ENCODE data around the gene DPP4.

DPP4 gene

DNA sequence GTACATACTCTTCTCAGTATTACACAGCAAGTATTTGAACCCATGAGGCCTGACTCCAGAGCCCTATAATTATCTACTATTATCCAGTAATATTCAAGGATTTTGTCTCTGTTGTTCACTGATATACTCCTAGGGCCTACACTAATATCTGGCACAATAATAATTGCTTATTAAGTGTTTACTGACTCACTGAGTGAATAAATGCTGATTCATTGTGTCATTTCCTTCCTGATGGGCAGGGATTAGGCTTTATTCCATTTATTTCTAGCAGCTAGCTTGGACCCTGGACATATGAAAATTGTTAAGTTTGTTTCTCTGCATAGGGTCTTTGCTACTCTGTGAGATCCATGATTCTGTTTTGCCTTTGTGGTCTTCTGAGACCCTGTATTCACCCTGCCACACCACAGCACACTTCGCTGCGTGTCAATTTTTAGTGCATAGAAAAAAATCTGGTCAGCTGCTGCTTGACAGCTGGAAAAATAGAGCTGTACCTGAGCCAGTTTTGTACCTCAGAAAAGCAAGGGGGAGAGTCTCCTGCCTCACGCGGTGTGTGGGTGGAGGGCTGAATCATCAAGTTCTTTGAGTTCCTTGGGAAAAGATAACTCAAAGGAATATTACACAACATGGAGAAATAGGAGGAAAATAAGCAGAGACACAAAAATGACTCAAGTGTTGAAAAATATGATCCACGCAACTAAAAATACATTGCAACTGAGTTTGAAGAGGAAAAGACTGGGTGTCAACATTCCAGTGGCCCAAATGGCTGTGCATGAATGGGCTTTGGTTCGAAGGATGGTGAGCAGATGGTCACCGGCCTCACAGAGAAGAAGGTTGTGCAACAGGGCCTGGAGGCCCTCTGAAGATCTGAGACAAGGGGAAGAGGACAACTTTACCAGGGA is 18.9 kb upstream of the DPP4 start:
- Mint-ChIP-seq H3K4me1 (peaks cover 14% of the 10 kb centered on the region), H3K27ac (no peak overlapping the region), H3K4me3 (no peak overlapping the region), H3K9me3 (no peaks in the 10 kb centered on the region), H3K27me3 (no peaks in the 10 kb centered on the region)
- ATAC-seq (no peak), DNase-seq (no peak)

DNA sequence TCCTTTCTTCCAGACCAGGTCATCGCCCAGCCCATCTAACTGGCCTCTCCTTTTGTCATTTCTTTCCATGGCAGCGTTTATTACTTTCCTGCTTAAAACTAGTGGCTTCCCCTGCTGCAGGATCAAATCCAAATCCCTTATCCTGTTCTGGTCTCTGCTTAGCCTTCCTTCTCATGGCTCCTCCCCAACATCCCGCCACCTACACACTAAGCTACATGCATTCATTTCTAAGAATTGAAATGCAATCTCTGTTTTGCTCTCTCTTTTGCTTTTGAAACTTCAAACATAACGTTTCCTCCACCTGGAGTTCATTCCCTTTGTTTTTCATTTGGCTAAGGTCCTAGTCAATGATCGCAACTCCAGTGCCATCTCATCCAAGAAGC is 18.0 kb upstream of the DPP4 start:
- no peak for DNase-seq
- H3K9me3 Mint-ChIP-seq, result no peaks in the 10 kb centered on the region
- no peak overlapping the region for H3K27ac Mint-ChIP-seq
- no peaks in the 10 kb centered on the region for H3K27me3 Mint-ChIP-seq
- H3K4me3 Mint-ChIP-seq, result no peak overlapping the region
- peaks cover 10% of the 10 kb centered on the region for H3K4me1 Mint-ChIP-seq
- ATAC-seq, result no peak

DNA sequence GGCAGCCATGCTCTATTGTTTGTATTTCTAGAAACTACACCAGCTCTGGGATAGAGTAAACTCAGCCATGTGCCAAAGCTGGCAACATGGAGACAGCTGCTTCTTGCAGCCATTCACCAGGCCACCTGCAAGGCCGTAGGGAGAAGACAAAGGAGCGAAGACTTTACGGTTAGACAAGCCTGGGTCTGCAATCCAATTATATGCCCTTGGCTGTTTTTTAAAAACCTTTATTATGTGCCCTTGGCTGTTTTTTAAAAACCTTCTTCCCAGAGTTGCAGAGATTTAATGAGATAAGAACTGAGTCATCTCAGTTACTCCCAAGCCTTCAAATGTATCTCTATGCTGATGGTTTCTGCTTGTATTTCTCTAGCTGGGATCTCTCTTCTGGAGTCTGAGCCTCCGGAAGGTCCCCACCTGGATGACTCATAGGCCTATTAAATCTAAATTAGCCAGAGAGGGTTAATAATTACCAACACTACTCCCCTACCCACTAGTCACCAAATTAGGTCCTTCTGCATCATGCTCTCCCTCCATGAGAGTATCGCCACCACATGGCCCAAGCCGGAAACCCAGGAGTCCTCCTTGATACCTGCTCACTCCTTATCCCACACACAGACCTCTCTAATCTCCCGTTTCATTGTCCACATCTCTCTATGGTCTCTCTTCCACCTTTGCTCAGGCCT is 17.5 kb upstream of the DPP4 start:
- no peak overlapping the region for H3K27ac Mint-ChIP-seq
- H3K9me3 Mint-ChIP-seq, result no peaks in the 10 kb centered on the region
- no peak for ATAC-seq
- no peaks in the 10 kb centered on the region for H3K27me3 Mint-ChIP-seq
- no peak overlapping the region for H3K4me3 Mint-ChIP-seq
- no peak for DNase-seq
- peaks cover 10% of the 10 kb centered on the region for H3K4me1 Mint-ChIP-seq

DNA sequence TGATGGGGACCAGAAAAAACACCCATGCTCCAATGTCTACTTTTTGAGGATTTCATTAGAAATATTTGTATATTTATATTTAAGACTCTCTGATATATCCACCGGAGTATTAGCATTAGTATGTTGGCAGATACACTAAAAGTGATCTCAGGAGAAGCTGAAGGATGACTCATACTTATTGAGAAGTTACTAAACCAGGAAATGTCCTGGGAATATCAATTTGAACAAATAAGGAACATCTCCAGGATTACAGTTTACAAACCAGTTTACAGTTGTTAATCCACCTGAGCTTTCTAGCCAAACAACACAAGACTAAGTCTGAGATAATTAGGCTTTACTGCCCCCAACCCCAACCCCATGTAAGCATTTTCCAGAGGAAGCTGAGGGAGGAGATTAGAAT is 16.1 kb upstream of the DPP4 start:
- Mint-ChIP-seq H3K9me3 (no peaks in the 10 kb centered on the region), H3K4me3 (no peak overlapping the region), H3K27me3 (no peaks in the 10 kb centered on the region), H3K4me1 (peaks cover 10% of the 10 kb centered on the region), H3K27ac (no peak overlapping the region)
- no peak for ATAC-seq
- no peak for DNase-seq

DNA sequence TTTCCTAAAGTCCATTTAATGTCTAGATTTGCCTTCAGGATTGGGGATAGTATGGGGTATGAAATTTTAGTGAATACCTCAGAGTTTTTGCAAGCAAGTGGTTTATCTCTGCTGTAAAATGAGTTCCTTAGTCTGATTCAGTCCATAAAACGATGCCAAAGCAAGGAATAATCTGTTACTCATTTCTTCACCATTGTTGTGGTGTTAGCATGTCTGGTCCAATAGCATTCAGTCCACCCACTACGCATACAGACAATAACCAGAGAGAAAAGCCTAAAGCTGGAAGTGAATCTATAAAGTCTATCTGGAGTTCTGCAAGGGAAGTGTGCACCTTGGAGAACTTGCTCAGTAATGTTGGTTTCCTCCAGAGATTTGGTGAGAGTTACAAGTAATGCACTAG is 12.9 kb upstream of the DPP4 start:
- DNase-seq, result no peak
- no peak overlapping the region for H3K4me3 Mint-ChIP-seq
- H3K4me1 Mint-ChIP-seq, result peaks cover 4% of the 10 kb centered on the region
- H3K27me3 Mint-ChIP-seq, result no peaks in the 10 kb centered on the region
- ATAC-seq, result no peak
- no peak overlapping the region for H3K27ac Mint-ChIP-seq
- H3K9me3 Mint-ChIP-seq, result no peaks in the 10 kb centered on the region

DNA sequence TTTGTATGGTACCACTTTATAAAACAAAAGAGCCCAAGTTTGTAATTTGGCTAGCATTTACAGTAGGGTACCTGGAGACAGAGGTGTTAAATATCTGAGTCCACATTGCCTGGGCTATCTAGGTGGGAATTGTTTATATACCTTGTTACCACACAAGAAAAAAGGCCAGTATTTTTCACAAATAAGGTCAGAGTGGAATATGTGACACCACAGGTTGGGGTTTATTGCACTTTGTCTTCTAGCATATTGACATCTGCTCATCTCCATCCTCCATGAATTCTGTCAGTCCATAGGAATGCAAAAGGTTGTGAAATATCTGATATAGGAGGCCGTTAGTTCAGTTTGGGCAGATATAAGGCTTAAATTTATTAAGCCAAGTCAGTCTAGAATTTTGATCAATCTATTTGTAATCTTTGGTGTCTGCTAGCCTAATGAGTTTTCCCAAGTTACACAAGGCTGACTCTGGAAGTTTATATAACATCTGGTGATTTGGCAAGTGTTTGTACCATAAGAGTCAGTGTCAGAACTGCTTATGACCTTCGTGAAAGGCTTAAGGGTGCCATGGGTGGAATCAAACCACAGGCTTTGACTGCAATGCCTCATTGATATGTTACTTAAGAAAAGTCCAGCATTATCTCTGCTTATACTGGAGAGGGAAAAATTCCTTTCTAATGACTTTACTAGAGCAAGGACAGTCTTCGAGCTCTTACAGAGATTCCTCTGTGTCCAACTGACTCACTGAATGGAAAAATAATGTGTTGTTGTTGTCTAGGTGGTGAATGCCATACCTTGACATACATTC is 11.3 kb upstream of the DPP4 start:
- Mint-ChIP-seq H3K27me3 (no peaks in the 10 kb centered on the region), H3K9me3 (peaks cover 0 to under 1% of the 10 kb centered on the region in 2 donors), H3K4me1 (no peaks in the 10 kb centered on the region), H3K27ac (no peak overlapping the region), H3K4me3 (no peak overlapping the region)
- ATAC-seq, result no peak
- no peak for DNase-seq

DNA sequence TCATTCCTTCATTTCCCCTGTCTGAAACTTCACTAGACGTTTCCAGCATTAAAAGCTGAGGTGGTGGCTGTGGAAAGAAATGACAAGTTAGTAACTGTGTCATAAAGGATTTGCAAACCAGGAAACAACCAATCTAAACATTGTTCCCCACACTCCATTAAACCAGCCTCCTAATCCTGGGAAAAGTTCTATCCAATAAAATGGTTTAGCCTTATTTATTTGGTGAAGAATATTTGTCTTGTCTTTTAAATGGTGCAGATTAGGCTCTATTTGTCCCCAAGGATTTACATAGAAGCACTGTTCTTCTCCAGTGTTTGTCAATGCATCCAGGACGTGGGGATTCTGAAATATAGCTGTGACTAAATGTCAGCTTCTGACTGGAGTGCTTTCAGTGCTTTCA is 10.5 kb upstream of the DPP4 start:
- H3K27ac Mint-ChIP-seq, result no peak overlapping the region
- no peaks in the 10 kb centered on the region for H3K4me1 Mint-ChIP-seq
- DNase-seq (no peak), ATAC-seq (no peak)
- no peak overlapping the region for H3K4me3 Mint-ChIP-seq
- no peaks in the 10 kb centered on the region for H3K27me3 Mint-ChIP-seq
- peaks cover 3 to 8% of the 10 kb centered on the region in 2 donors for H3K9me3 Mint-ChIP-seq

DNA sequence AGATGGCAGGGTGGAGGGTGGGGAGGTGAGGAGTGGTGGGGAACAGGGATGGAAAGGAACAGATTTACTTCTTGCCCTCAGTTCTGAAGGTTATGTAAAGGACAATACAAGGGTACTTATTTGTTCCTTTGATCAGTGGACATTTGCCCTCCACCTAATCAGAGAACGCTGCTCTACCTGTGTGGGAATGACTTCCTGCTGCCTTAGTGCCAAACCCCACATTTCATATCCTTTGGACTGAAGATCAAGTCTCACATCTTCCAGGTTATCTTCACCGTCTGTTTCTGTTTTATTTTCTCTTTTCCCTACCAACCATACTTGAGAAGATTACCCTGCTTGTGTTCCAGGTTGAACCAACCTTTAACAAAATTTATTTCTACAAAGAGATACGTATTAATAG is 8.7 kb upstream of the DPP4 start:
- Mint-ChIP-seq H3K4me3 (no peak overlapping the region), H3K4me1 (no peaks in the 10 kb centered on the region), H3K27me3 (no peaks in the 10 kb centered on the region), H3K9me3 (peaks cover 17 to 21% of the 10 kb centered on the region in 2 donors), H3K27ac (no peak overlapping the region)
- DNase-seq, result no peak
- no peak for ATAC-seq

DNA sequence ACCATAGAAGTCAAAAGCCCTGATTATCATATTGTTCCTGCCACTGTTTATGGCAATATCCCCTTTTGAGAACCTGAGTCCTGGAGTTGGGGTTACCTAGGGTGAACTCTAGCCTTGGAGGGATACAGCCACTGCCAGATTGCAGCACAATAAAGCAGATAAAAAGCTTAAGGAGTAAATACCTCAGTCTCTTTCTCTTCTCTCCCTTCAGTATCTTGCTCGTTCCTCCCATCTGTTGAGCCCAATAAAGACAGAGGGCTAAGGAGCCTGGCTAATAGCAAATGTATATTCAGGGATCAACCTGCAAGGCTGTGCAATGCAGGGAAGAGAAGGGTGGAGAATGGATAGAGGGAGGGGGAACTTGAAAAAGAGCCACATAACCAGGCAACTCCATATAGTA is 8.0 kb upstream of the DPP4 start:
- Mint-ChIP-seq H3K4me3 (no peak overlapping the region), H3K9me3 (peaks cover 17 to 26% of the 10 kb centered on the region in 2 donors), H3K27ac (no peak overlapping the region), H3K27me3 (no peaks in the 10 kb centered on the region), H3K4me1 (no peaks in the 10 kb centered on the region)
- no peak for DNase-seq
- no peak for ATAC-seq

DNA sequence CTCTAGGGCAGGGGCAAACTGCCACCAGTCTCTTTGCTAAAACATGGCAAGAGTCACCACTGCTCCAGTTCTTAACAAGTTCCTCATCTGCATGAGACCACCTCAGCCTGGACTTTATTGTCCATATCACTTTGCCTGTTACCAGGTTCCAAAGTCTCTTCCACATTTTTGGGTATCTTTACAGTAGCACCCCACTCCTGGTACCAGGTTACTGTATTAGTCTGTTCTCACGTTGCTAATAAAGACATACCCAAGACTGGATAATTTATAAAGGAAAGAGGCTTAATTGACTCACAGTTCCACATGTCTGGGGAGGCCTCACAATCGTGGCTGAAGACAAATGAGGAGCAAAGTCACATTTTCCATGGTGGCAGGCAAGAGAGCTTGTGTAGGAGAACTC is 5.5 kb upstream of the DPP4 start:
- H3K4me1 Mint-ChIP-seq, result peaks cover 16% of the 10 kb centered on the region
- H3K27me3 Mint-ChIP-seq, result no peaks in the 10 kb centered on the region
- ATAC-seq (no peak), DNase-seq (no peak)
- no peak overlapping the region for H3K27ac Mint-ChIP-seq
- peaks cover 17 to 26% of the 10 kb centered on the region in 2 donors for H3K9me3 Mint-ChIP-seq
- no peak overlapping the region for H3K4me3 Mint-ChIP-seq

DNA sequence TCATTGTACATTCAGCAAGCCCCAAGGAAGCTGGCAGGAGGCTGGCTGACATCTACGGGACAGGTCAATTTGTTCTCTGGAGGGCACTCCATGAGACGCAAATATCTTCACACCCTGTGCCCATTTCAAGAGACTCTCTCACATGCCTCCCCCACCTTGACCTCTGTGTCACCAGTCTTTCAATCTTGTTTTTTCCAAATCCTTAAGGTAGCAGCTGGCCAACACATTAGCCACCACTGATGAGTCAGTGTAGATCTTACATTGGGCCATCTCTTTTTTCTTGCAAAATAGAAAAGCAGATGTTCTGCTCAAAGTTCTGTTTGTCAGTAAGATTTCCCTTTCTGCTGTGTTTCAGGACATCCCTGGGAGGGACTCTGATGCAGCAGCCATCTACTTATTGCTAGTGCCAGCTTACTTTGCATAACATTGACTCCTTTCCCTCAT is 1.7 kb upstream of the DPP4 start:
- no peak for ATAC-seq
- peak overlapping the region in 1 of 2 donors; percentile 97 for H3K4me3 Mint-ChIP-seq
- H3K27ac Mint-ChIP-seq, result no peak overlapping the region
- peaks cover 43% of the 10 kb centered on the region for H3K4me1 Mint-ChIP-seq
- DNase-seq, result no peak
- H3K9me3 Mint-ChIP-seq, result peaks cover 17 to 26% of the 10 kb centered on the region in 2 donors
- no peaks in the 10 kb centered on the region for H3K27me3 Mint-ChIP-seq

DNA sequence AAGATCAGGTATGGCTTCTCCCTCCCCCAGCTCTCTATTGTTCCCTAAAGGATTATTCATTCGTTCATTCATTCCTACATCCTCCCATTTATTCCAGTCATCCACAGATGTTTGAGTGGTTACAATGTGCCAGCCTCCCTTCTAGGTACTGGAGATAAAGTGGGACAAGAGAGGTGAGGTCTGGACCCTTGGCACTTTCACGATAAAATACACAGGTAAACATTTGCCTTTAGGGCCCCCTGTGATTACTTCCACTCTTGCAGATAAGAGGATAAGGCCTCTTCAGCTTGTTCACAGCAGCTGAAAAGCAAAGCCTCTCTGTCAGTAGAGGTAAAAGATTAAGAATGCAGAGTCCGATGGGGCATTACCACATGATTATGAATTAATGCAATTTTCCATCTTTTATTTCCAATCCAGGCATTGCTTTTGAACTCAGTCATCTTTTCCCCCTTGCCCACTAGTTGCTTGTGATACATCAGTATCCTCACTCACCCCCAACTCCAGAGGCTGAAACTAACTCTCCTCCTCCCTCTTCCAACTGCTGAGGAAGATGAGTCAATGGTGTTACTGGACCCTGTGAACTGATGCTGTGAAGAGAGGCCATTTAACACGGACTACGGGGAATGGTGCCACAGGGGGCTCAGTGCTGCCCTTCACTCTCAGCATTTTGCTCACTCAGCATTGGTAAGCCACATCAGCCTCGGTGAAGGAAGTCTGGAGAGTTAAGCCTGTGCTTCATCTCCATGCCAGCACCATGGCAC is 1.1 kb upstream of the DPP4 start:
- DNase-seq (no peak), ATAC-seq (no peak)
- H3K4me1 Mint-ChIP-seq, result peaks cover 49% of the 10 kb centered on the region
- no peaks in the 10 kb centered on the region for H3K27me3 Mint-ChIP-seq
- peaks cover 15 to 26% of the 10 kb centered on the region in 2 donors for H3K9me3 Mint-ChIP-seq
- peak overlapping the region in 1 of 2 donors; percentile 88 for H3K27ac Mint-ChIP-seq
- H3K4me3 Mint-ChIP-seq, result peak overlapping the region; percentile 94 to 97

DNA sequence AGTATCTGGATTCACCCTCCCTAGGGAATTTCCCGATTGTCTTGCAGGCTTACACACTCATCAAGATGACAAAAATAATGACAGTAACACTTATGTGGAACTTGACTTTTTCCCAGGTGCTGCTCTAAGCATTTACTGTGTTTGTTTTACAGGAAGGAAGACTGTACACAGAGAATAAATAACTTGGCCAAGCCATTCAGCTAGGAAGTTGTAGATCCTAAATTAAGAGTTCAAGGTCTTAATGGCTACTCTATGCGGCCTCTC is 549 bp upstream of the DPP4 start:
- DNase-seq, result no peak
- Mint-ChIP-seq H3K27me3 (no peaks in the 10 kb centered on the region), H3K9me3 (peaks cover 9 to 23% of the 10 kb centered on the region in 2 donors), H3K27ac (peak overlapping the region in 1 of 2 donors; percentile 88), H3K4me1 (peaks cover 50% of the 10 kb centered on the region), H3K4me3 (peak overlapping the region; percentile 94 to 97)
- no peak for ATAC-seq

DNA sequence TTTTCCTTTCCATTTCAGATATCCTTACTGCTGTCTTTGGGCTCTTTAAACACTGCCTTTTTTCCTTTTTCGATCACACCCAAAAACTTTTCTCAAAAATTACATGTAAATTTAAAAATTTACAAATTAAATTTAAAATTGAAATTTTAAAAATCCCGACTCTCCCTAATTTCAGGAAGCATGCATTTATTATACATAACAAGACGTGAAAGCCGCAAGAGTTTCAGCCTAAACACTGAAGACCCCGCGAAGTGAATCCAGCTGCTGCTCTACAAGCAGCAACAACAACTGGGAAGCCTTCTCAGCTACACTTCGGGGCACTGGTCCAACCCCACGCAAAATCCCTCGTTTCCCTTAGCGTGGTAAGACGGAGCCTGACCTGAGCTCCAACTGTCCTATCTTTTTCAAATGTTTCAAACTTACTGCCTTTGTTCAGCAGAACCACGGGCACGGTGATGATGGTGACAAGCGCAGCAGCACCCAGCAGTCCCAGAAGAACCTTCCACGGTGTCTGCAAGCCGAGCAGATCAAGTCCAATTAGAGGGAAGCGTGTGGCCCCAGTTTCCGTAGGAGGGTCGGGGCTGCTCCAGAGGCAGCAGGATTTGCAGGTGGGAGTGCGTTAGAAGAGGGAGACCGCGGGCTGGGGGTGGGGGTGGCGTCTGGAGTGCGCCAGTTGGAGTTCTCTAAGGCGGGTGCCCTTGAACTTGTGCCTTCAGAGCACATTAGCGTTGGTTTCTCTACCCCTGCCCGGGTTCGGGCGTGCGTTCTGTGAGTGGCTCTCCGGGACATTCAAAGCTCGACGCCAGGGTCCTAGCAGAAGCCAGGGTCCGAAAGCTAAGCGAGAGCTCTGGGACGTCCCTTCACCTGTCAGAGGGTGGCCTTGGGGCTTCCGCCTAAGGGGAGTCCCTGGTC is 783 bp downstream of the DPP4 start:
- peak; percentile 56 for ATAC-seq
- Mint-ChIP-seq H3K9me3 (peaks cover 5 to 10% of the 10 kb centered on the region in 2 donors), H3K27me3 (no peaks in the 10 kb centered on the region), H3K4me1 (peaks cover 50% of the 10 kb centered on the region), H3K27ac (peak overlapping the region; percentile 74 to 92), H3K4me3 (peak overlapping the region; percentile 94 to 97)
- DNase-seq, result peak in 1 of 2 donors; percentile 41

Measured in stimulated activated naive CD8-positive, alpha-beta T cell treated with anti-CD3 and anti-CD28 coated beads, Interleukin-15, amount 100 ng/mL, for 72 hours (primary cell).